Peyer's patch (tissue), 4 donors: Measurements from ENCODE around the gene TOGARAM2.

ENCODE experiments used
- POLR2A ChIP-seq, 2 donors: fragments of 450-650 bp; IDR thresholded peaks; one replicate each; pipeline ENCODE4 v1.5.1; 2017; ENCODE audit warnings: antibody characterized with exemption in 2 of 2, mild to moderate bottlenecking in 2 of 2, moderate library complexity in 2 of 2
- TF ChIP-seq, protein P1 (sequence below), 6 experiments: fragments of 450-650 bp in 4 of 6; fragments of 200-600 bp in 2 of 6; sonication (generic) in 1 of 6; IDR thresholded peaks; one replicate each; pipeline ENCODE4 v1.5.1; 2017 to 2019; ENCODE audit warnings: antibody characterized with exemption in 6 of 6, mild to moderate bottlenecking in 3 of 6, moderate library complexity in 1 of 6

DNA sequence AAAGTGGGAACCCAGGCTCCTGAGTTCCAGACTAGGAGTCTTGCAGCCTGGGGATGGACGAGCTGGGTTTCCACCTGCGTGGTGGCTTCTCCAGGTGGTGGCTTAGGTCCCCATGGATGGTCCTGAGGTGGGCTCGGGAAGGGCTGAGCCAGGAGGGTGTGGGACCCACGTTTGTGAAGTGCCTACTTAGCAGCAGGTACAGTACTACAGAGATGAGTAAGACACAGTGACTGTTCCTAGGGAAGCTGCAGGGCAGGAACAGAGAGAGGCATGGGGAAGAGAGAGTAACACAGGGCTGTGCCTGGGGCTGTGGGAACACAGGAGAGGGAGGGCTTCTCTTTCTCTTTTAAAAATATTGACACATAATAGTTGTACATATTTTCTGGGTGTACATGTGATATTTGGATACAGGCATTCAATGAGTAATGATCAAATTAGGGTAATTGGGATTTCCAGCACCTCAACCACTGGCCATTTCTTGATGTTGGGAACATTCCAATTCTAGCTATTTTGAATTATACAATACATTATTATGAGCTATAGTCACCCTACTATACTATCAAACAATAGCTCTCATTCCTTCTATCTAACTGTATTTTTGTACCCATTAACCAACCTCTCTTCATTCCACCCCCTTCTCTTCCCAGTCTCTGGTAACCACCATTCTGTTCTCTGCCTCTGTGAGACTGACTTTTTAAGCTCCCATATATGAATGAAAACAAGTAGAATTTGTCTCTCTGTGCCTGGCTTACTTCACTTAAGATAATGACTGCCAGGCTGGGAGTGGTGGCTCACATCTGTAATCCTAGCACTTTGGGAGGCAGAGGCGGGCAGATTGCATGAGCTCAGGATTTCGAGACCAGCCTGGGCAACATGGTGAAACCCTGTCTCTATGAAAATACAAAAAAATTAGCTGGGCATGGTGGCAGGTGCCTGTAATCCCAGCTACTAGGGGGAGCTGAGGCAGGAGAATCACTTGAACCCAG lies 15.0 kb downstream of the TOGARAM2 start:
- TF ChIP-seq POLR2A (IDR thresholded peaks at IDR 0.05): no peak
- TF ChIP-seq, protein P1, sequence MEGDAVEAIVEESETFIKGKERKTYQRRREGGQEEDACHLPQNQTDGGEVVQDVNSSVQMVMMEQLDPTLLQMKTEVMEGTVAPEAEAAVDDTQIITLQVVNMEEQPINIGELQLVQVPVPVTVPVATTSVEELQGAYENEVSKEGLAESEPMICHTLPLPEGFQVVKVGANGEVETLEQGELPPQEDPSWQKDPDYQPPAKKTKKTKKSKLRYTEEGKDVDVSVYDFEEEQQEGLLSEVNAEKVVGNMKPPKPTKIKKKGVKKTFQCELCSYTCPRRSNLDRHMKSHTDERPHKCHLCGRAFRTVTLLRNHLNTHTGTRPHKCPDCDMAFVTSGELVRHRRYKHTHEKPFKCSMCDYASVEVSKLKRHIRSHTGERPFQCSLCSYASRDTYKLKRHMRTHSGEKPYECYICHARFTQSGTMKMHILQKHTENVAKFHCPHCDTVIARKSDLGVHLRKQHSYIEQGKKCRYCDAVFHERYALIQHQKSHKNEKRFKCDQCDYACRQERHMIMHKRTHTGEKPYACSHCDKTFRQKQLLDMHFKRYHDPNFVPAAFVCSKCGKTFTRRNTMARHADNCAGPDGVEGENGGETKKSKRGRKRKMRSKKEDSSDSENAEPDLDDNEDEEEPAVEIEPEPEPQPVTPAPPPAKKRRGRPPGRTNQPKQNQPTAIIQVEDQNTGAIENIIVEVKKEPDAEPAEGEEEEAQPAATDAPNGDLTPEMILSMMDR (IDR thresholded peaks at IDR 0.05): no peak
